ENCODE data around the gene TUBAL3.
"Not testable (repeated sequence)": the region's sequence is repeated elsewhere in the genome, so short reads cannot be mapped to it uniquely, and the experiment has no call there.

TUBAL3 gene

GRCh38 chr10:5423771-5424170 lies 19.1 kb upstream of the TUBAL3 start:
- no peak for DNase-seq (ENCODE audit: low spot score)

DNA sequence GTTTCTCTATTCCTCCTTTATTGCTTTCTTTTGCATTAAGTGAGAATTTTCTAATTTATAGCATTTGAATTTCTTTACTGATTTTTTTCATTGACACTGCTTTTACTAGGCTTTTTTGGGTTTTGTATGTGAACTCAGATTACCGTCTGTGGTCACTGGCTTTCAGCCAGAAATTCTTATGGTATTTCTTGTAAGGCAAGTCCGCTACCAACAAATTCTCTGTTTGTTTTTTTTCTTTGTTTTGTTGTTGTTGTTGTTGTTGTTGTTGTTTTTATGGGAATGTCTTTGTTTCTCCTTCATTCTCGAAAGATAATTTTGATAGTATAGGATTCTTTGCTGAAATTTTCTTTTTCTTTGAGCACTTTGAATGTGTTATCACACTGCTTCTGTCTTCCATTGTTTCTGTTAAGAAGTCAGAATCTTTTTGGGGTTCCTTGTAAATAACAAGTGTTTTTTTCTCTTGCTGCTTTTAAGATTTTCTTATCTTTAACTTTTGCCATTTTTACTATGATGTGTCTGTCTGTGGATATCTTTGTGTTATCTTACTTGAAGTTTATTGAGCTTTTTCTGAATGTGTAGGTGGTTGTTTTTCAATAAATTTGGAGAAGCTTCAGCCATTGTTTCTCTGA lies 15.0 kb upstream of the TUBAL3 start:
- no peak for DNase-seq (ENCODE audit: low spot score)

GRCh38 chr10:5418584-5418983 lies 14.0 kb upstream of the TUBAL3 start:
- no peak for DNase-seq (ENCODE audit: low spot score)

DNA sequence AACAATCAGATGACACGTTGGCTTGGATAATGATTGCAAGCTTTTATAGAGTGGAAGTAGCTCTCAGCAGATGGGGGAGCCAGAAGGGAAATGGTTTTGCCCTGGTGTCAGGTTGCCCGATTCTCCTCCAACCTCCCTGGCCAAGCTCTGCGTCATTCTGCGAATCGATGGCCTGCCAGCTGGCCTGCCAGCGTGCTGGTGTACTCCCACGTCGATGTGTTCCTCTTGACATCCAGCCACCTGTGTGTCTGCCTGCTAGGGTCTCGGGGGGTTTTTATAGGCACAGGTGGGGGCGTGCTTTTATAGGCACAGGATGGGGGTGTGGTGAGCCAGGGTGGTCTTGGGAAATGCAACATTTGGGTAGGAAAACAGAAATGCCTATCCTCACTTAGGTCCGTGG lies 12.4 kb upstream of the TUBAL3 start:
- DNase-seq (ENCODE audit: low spot score) = no peak

DNA sequence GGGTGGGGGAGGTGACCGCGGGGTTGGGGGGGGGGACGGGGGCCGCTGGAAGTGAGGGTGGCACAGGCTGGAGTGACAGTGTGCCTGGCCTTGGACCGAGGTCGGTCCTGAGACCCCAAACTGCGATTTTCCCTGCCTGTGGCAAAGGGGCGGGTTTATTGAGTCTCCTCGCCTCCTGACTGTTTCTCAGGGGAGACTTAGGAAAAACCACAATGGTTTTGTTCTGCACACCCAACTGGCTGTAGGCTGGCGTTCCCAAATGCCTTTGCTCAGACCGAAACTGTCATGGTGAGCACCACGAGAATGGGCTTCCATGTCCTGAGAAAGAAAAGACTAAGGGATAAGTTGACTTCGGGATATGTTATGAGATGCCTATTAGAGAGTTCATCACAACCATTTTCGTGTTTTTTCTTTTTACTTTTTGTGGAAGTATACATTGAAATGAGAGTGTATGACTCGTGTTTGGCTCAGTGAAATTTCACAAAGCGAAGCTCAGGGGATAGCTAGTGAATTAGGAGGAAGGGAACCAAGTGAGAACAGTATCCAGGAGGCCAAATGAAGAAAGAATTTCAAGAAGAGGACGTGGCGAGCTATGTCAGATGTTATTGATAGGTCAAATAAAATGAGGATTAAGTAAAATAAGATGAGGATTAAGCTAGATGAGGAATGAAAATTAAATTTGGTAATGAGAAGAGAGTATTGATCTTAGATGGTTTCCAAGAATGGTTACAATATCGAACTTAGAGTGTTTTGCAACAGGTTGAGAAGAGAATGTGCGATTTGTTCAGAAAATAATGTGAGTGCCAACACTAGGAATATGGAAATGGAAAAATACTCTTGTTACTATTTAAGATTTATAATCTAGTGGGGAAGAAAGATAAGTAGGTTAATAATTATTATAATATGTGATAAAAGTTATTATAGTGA lies 8.6 kb upstream of the TUBAL3 start:
- peak; percentile 39 for DNase-seq (ENCODE audit: low spot score)

DNA sequence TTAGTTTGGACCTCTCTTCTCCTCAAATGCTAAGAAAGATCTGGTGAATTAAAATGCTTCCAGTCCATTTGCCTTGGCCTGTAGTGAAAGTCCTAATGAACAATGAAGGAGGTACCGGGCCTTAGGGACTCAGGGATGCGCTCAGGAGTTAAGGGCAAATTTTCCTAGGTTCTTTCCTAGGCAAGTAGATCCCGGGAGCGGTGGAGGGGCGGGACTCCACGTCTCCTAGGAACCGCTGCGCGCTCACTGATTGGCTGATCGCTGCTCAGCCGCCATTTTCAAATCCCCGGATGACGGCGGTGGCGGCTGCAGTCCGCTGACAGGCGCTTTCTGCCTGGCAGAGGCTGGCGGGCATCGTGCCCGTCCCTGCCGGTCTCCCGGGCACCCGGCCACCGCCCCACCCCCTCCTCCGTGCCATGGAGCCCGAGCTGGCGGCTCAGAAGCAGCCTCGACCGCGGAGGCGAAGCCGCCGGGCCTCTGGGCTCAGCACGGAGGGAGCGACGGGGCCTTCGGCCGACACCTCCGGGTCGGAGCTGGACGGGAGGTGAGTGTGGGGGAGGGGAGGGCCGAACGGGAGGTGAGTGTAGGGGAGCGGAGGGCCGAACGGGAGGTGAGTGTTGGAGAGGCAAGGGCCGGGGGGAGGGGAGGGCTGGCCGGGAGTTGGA lies 7.8 kb upstream of the TUBAL3 start, which contains the start of gene NET1:
NET1 (plus strand) TSS at position 281 of the 665 bp plus-strand sequence; CDS start at position 417, 136 bp downstream.
- DNase-seq (ENCODE audit: low spot score) = peak; percentile 95

DNA sequence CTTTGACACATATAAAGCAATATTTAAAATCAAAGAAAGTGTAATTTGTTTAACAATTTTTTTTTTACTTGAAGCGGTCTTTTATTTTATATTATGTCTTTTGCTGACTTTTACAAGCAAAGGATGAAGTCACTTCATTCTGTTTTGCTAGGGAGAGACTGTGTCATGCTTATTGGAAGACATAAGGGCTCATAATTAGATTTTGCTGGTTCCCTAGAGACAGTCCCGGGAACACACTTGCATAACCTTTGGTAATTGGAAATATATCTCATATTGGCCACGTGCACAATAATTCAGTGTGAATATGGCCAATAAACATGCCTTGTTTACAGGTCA lies 7.3 kb upstream of the TUBAL3 start:
- no peak for DNase-seq (ENCODE audit: low spot score)

- DNase-seq (ENCODE audit: low spot score) = not testable (repeated sequence)
These were observed 6.2 kb upstream of the TUBAL3 start for GRCh38 chr10:5410787-5411186.

DNA sequence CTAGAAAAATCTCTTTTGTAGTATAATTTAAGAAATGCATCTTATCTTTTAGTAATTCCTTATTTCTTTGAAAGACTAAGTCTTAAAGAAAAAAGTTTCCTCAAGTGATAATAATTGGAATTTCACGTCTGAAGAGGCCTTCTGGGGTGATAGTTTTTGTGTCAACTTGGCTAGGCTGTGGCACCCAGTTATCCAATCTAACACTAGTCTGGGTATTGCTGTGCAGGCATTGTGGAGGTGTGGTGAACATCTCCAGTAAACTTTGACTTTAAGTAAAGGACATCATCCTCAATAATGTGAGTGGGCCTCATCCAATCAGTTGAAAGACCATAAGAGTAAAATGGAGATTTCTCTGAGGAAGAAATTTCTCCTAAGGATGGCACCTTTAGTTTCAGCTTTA lies 2.3 kb upstream of the TUBAL3 start:
- no peak for DNase-seq (ENCODE audit: low spot score)

DNA sequence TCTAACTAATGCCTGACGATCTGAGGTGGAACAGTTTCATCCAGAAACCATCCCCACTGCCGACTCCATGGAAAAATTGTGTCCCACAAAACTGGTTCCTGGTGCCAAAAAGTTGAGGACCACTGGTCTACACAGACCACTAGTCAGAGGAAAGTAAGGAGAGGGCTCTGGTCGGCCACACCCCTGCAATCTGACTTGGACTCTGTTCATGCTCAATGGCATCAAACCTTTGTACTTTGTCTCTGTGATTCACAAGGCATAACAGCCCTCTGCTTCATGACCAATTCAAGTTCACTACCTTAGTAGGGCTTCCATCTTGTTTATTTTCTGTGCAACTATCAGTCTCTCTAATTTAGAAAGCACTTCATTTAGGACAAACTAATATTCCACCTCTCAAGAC lies 1.8 kb downstream of the TUBAL3 start:
- peak; percentile 29 for DNase-seq (ENCODE audit: low spot score)

GRCh38 chr10:5400468-5401240 lies 4.0 kb downstream of the TUBAL3 start:
- no peak for DNase-seq (ENCODE audit: low spot score)

DNA sequence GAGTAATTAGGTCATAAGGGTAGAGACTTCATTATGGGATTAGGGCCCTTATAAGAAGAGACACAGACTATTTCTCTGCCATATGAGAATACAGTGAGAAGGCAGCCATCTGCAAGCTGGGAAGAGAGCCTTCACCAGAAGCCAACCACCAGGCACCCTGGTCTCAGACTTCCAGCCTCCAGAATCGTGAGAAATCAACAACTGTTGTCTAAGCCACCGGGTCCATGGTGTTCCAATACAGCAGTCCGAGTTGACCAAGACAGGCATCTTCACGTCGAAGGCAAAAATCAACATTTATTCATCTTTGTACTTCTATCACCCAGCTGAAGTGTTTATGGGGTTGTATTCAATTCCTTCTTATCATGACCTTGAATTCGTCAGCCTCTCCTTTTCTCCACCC lies 5.3 kb downstream of the TUBAL3 start:
- DNase-seq (ENCODE audit: low spot score) = no peak

GRCh38 chr10:5396556-5397300 lies 7.9 kb downstream of the TUBAL3 start:
- DNase-seq (ENCODE audit: low spot score) = no peak

GRCh38 chr10:5395168-5395567 lies 9.5 kb downstream of the TUBAL3 start:
- no peak for DNase-seq (ENCODE audit: low spot score)

- no peak for DNase-seq (ENCODE audit: low spot score)
These were observed 11.1 kb downstream of the TUBAL3 start for GRCh38 chr10:5393529-5393928.

DNA sequence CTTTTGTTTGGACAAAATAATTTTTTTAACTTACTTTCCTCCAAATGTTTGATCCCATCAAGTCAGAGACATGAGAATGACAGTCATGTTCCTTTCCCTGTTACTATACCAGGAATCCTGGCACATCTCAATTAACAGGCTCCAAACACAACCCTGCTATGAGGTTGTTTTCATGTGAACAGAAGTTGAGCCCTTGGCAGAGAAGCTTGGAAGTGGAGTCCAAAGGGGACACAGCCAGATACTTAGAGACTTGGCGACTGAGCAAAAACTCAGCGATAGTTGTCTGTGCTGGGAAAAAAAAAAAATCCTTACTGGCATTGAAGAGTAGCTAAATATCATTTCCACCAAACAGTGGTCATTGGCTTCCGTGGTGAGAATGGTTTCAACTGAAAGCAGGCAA lies 12.8 kb downstream of the TUBAL3 start:
- no peak for DNase-seq (ENCODE audit: low spot score)

DNA sequence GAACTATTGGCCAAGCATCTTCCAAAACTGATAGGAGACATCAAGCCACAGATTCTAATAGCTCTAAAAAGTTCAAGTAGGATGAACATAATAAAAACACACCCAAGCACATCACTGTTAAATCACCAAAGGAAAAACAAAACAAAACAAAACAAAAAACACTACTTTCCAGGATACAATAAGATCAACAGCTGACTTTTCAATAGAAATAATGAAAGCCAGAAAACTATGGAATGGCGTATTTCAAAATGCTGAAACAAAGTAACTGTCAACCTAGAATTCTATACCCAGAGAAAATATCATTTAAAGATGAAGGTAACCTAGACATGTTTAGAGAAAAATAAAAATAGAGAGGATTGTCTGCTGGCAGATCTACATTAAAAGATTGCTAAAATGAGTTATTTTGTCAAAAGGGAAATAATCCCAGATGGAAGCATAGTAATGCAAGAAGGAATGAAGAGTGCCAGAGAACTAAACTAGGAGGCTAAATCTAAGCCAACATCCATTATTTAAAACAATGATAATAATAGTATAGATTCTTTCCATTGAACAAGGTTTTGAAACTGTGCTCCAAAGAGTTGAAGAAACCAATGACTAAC lies 13.9 kb downstream of the TUBAL3 start:
- no peak for DNase-seq (ENCODE audit: low spot score)

- DNase-seq (ENCODE audit: low spot score) = no peak
These were observed 17.5 kb downstream of the TUBAL3 start for GRCh38 chr10:5387169-5387568.

DNA sequence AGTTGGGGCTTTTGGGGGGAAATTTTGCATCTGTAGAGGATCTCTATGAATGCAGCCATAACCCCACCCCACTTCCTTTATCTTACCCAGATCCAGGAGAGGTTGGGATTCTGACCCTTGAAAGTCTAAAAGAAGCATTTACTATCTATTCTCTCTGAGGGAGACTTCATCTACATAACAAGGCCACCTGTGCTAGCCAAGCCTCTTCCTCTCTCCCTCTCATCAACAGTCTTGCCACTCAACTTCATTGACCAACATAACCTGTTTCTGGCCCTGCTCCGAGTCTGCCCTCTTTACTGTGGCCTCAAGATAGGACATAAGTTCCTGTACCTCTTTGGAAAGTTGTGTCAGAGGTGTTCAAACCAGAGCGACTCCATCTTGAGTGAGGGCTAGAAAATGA lies 19.4 kb downstream of the TUBAL3 start:
- no peak for DNase-seq (ENCODE audit: low spot score)

DNA sequence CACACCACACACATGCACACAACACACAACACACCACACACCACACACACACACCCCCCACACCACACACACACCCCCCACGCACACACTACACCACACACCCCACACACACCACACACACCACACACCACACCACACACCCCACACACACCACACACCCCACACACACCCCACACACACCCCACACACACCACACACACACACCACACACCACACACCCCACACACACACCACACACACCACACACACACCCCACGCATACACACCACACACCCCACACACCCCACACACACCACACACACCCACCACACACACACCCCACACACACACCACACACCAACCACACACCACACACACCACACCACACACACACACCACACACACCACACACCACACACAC lies 23.4 kb downstream of the TUBAL3 start:
- DNase-seq (ENCODE audit: low spot score) = no peak

- DNase-seq (ENCODE audit: low spot score) = not testable (repeated sequence)
These were observed 24.2 kb downstream of the TUBAL3 start for GRCh38 chr10:5380395-5380794.

Measured in LoVo (cell line).